ENCODE measurements around the gene NRROS. TPM values are rescaled to one million over a fixed set of nuclear protein-coding genes. Genes with fewer than 3 reads are reported as not detected.
"Not testable (repeated sequence)": the region's sequence is repeated elsewhere in the genome, so short reads cannot be mapped to it uniquely, and the experiment has no call there.

NRROS gene
- 10 to 100 TPM; 37.5 to 39.9 TPM for total RNA-seq

DNA sequence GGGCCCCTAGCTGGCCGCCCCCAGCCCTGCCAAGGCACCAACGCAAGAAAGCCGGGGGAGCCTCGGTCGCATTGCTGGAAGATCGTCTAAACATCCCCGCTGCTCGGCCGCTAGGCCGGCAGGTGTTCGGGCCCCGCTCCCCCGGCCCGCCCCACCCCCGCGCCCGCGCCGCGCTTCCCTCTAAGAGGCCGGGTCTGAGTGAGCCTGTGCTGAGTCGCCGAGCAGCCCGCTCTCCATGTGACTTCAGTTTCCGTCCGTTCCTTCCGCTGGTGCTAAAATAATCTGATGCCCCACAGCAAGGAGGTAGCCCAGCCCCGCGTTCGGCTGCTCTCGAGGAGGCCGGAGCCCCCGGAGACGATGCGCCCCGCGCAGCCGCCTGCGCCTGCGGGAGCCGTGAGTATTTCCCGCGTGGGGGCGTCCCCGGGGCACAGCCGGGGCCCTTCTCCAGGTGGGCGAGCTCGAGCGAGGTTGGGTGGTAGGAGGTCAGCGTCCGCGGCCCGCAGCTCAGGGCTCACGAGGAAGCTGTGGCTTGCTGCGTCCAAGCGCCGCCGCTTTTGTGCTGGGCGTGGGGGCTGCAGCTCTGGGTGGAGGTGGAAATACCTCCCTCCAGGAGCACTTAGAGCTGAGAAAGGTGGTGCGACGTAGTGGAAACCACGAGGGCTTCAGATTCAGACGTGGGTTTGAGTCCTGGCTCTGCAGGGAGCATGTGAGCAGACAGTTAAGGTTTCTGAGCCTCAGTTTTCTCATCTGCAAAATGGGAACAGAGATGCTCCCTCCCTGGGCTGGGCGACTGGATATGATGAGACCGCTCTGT, at the start of gene NRROS:
Gene NRROS (plus strand): TSS at position 212 of the 814 bp plus-strand sequence. CDS start 14,846 bp downstream, outside the sequence.
- Mint-ChIP-seq H3K27ac (peak within 1 kb of the TSS; percentile 90), H3K27me3 (ENCODE audit: low read depth) (no peaks in the 10 kb centered on the region), H3K9me3 (ENCODE audit: insufficient read depth) (no peaks in the 10 kb centered on the region), H3K4me1 (ENCODE audit: low read depth) (peaks cover 82% of the 10 kb centered on the region), H3K36me3 (ENCODE audit: low read depth) (peaks cover 38% of the 10 kb centered on the region), H3K4me3 (peak within 1 kb of the TSS; percentile 87)
- CTCF ChIA-PET: interaction anchor here (0.8 to 10.0 kb wide), 5 partner anchors 10 to 111 kb away, joined by 3 to 107 read pairs (median 7); no protein-coding TSS in a partner anchor
- POLR2A ChIA-PET: interaction anchor here (0.7 to 1.8 kb wide), 9 partner anchors 8 to 303 kb away, joined by 3 to 11 read pairs (median 4); partner anchors contain the start of gene NCBP2
- peak; percentile 85 for ATAC-seq
- peak; percentile 82 for DNase-seq

DNA sequence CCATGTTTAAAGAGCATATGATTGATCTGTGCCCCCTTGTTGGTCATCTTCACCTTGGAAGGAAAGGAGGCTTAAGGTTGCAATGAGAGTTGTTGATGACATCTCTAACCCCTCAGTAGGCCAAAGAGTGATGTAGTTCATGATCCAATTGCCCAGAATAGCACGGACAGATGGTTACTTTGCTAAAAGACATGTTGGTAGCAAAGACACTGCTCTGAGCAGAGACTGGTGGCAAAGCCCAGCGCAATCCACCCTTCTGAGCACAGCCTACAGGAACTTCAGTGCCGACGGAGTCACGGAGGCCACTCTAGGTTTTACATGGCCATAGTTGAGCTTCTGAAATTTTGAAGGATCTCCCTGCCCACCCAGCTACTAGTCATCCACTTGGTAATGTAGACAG, 49.2 kb upstream of the NRROS start:
- ChIA-PET CTCF (interaction anchor here (0.8 to 1.1 kb wide), 2 partner anchors 14 to 61 kb away, joined by 3 to 5 read pairs; no protein-coding TSS in a partner anchor), POLR2A (interaction anchor here (1.0 kb wide), 1 partner anchor 8 kb away, joined by 4 read pairs; no protein-coding TSS in a partner anchor)
- Mint-ChIP-seq H3K36me3 (ENCODE audit: low read depth) (peaks cover 18% of the 10 kb centered on the region), H3K4me1 (ENCODE audit: low read depth) (no peaks in the 10 kb centered on the region), H3K27me3 (ENCODE audit: low read depth) (peaks cover 5% of the 10 kb centered on the region), H3K4me3 (no peak overlapping the region), H3K27ac (no peak overlapping the region), H3K9me3 (ENCODE audit: insufficient read depth) (no peaks in the 10 kb centered on the region)
- no peak for DNase-seq
- no peak for ATAC-seq

DNA sequence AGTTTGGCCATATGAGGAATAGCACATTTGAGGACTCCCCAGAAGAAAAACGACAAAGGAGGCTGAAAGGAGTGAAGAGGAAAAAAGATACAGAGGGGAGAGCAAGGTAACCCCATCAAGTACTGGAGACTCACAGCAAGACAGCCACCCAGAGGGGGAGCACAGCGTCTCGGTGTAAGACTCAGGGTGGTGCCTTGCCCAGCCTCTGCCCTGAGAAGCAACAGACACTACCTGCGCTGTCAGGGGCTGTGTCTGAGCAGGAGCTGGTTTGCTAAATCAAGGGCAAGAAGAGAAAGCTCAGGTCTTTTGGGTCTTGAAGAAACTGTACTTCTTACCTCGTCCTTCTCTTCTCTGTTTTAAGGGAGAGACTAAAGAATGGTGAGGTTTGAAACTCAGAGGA, 43.1 kb upstream of the NRROS start:
- POLR2A ChIA-PET: interaction anchor here (0.6 to 2.0 kb wide), 3 partner anchors 35 to 95 kb away, joined by 3 to 4 read pairs (median 3); no protein-coding TSS in a partner anchor
- ATAC-seq: no peak
- Mint-ChIP-seq H3K4me3 (no peak overlapping the region), H3K4me1 (ENCODE audit: low read depth) (peaks cover 10% of the 10 kb centered on the region), H3K9me3 (ENCODE audit: insufficient read depth) (no peaks in the 10 kb centered on the region), H3K27me3 (ENCODE audit: low read depth) (peaks cover 28% of the 10 kb centered on the region), H3K36me3 (ENCODE audit: low read depth) (no peaks in the 10 kb centered on the region), H3K27ac (no peak overlapping the region)
- CTCF ChIA-PET: interaction anchor here (1.1 to 1.4 kb wide), 3 partner anchors 23 to 89 kb away, joined by 3 to 5 read pairs (median 3); no protein-coding TSS in a partner anchor
- no peak for DNase-seq

DNA sequence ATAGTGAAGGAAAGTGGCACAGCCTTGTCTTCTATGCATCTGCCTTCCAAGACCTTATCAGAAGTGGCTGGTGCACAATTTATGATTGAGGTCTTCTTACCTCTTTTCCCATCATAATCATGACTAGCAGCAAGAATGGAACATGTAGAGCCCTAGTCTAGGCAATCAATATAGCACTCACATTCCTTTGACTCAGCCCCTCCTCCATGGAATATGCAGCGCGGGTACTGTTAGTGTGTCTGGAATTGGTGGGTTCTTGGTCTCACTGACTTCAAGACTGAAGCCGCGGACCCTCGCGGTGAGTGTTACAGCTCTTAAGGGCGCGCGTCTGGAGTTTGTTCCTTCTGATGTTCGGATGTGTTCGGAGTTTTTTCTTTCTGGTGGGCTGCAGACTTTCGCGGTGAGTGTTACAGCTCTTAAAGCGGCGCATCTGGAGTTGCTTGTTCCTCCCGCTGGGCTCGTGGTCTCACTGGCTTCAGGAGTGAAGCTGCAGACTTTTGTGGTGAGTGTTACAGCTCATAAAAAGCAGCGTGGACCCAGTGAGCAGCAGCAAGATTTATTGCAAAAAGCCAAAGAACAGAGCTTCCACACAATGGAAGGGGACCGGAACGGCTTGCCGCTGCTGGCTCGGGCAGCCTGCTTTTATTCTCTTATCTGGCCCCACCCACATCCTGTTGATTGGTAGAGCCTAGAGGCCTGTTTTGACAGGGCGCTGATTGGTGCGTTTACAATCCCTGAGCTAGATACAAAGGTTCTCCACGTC, 41.3 kb upstream of the NRROS start:
- peak overlapping the region; percentile 63 for H3K27ac Mint-ChIP-seq
- peaks cover 10% of the 10 kb centered on the region for H3K4me1 Mint-ChIP-seq (ENCODE audit: low read depth)
- not testable (repeated sequence) for H3K9me3 Mint-ChIP-seq (ENCODE audit: insufficient read depth); H3K36me3 Mint-ChIP-seq (ENCODE audit: low read depth)
- POLR2A ChIA-PET: interaction anchor here (0.5 to 2.0 kb wide), 14 partner anchors 8 to 371 kb away, joined by 3 to 8 read pairs (median 4); partner anchors contain the start of genes FBXO45, PIGZ, SENP5 and WDR53
- peaks cover 28% of the 10 kb centered on the region for H3K27me3 Mint-ChIP-seq (ENCODE audit: low read depth)
- DNase-seq (peak; percentile 72), ATAC-seq (peak; percentile 59)
- peak overlapping the region; percentile 79 for H3K4me3 Mint-ChIP-seq
- CTCF ChIA-PET: interaction anchor here (1.3 to 2.2 kb wide), 5 partner anchors 11 to 240 kb away, joined by 4 to 13 read pairs (median 5); no protein-coding TSS in a partner anchor

DNA sequence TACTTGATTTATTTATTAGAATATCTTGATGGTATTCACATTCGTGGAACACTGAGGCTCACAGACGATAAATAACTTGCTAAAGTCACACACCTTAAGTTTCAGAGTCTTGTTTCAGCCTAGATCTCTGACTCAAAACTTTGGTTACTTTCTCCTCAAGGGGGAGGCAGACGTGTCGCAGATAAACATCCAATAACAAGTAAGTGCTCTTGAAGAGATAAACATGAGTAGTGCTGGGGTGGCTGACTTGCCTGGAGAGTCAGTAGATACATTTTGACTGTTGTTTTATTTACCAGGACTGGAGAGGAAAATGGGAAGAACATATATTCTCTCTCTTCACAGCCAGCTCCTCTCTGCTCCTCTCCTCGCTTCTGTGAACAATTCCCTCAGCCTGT, 39.8 kb upstream of the NRROS start:
- H3K4me1 Mint-ChIP-seq (ENCODE audit: low read depth): peaks cover 18% of the 10 kb centered on the region
- CTCF ChIA-PET: no interaction called here
- ATAC-seq (no peak), DNase-seq (no peak)
- no peaks in the 10 kb centered on the region for H3K36me3 Mint-ChIP-seq (ENCODE audit: low read depth)
- no peak overlapping the region for H3K27ac Mint-ChIP-seq
- peaks cover 25% of the 10 kb centered on the region for H3K27me3 Mint-ChIP-seq (ENCODE audit: low read depth)
- H3K9me3 Mint-ChIP-seq (ENCODE audit: insufficient read depth): no peaks in the 10 kb centered on the region
- POLR2A ChIA-PET: no interaction called here
- no peak overlapping the region for H3K4me3 Mint-ChIP-seq

DNA sequence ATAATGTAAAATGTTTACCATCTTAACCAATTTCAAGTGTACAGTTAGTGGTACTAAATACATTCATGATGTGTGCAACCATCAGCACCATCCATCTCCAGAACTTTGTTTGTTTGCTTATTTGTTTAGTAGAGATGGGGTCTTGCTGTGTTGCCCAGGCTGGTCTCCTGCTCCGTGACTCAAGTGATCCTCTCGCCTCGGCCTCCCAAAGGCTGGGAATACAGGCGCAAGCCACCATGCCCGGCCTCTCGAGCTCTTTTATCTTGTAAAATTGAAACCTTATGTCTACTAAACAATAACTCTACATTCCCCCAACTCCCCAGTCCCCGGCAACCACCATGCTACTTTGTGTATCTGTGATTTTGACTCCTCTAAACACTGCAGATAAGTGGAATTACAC, 39.1 kb upstream of the NRROS start:
- H3K9me3 Mint-ChIP-seq (ENCODE audit: insufficient read depth): no peaks in the 10 kb centered on the region
- POLR2A ChIA-PET: no interaction called here
- H3K27me3 Mint-ChIP-seq (ENCODE audit: low read depth): peaks cover 22% of the 10 kb centered on the region
- DNase-seq (no peak), ATAC-seq (no peak)
- peaks cover 19% of the 10 kb centered on the region for H3K4me1 Mint-ChIP-seq (ENCODE audit: low read depth)
- no peaks in the 10 kb centered on the region for H3K36me3 Mint-ChIP-seq (ENCODE audit: low read depth)
- H3K4me3 Mint-ChIP-seq: no peak overlapping the region
- no peak overlapping the region for H3K27ac Mint-ChIP-seq
- CTCF ChIA-PET: no interaction called here

DNA sequence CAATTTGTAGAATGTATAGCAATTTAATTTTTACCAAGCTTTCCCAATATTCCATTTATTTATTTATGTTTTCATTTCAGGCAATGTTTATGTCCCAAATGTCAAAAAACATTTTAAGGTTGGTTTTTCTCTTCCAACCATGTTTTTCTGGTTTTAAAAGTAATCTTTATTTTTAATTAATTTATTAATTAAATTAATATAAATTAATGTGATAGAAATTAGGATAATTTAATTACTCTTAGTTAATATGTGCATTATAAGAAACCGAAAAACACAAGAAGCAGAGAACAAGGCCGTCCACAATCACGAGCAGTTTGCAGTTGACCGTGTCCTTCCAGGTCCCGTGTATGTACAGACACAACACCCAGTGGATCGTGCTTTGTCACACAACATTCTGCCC, 36.8 kb upstream of the NRROS start:
- no peaks in the 10 kb centered on the region for H3K9me3 Mint-ChIP-seq (ENCODE audit: insufficient read depth)
- peaks cover 19% of the 10 kb centered on the region for H3K4me1 Mint-ChIP-seq (ENCODE audit: low read depth)
- POLR2A ChIA-PET: no interaction called here
- peaks cover 6% of the 10 kb centered on the region for H3K27me3 Mint-ChIP-seq (ENCODE audit: low read depth)
- H3K36me3 Mint-ChIP-seq (ENCODE audit: low read depth): no peaks in the 10 kb centered on the region
- no peak overlapping the region for H3K27ac Mint-ChIP-seq
- DNase-seq: no peak
- no peak overlapping the region for H3K4me3 Mint-ChIP-seq
- CTCF ChIA-PET: interaction anchor here (1.1 kb wide), 1 partner anchor 91 kb away, joined by 4 read pairs; no protein-coding TSS in a partner anchor
- no peak for ATAC-seq

DNA sequence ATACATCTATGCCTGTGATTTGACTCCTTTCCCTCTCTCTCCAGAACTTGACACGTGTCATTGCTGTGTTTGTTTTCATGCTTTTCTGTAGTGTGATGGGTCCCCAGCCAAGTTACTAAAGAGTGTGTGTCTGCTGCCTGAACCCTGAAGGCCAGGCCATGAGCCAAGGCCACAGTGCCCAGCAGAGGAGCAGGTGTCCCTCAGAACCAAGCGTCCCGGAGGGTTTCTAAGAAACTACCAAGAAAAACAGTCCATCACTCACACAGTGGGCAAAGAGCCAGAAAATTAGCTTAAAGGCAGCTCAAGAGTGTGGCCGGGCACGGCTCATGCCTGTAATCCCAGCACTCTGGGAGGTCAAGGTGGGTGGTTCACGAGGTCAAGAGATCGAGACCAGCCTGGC, 35.8 kb upstream of the NRROS start:
- no peak overlapping the region for H3K27ac Mint-ChIP-seq
- no peak overlapping the region for H3K4me3 Mint-ChIP-seq
- DNase-seq (no peak), ATAC-seq (no peak)
- CTCF ChIA-PET: interaction anchor here (1.1 to 10.2 kb wide), 6 partner anchors 28 to 234 kb away, joined by 3 to 211 read pairs (median 5); no protein-coding TSS in a partner anchor
- no peaks in the 10 kb centered on the region for H3K9me3 Mint-ChIP-seq (ENCODE audit: insufficient read depth)
- H3K27me3 Mint-ChIP-seq (ENCODE audit: low read depth): no peaks in the 10 kb centered on the region
- peaks cover 9% of the 10 kb centered on the region for H3K4me1 Mint-ChIP-seq (ENCODE audit: low read depth)
- POLR2A ChIA-PET: interaction anchor here (0.6 kb wide), 1 partner anchor 367 kb away, joined by 3 read pairs; no protein-coding TSS in a partner anchor
- no peaks in the 10 kb centered on the region for H3K36me3 Mint-ChIP-seq (ENCODE audit: low read depth)

DNA sequence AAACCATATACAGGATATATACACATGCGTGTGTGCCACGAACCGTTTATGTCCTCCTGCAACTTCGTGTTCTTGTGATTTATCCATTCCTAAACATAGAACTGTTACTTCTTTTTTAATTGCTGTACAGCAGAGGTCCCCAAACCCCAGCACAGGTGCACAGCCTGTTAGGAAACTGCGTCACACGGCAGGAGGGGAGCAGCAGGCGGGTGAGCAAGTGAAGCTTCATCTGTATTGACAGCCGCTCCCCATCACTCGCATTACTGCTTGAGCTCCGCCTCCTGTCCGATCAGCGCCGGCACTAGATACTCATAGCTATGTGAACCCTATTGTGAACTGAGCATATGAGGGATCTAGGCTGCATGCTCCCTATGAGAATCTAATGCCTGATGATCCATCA, 34.9 kb upstream of the NRROS start:
- no peaks in the 10 kb centered on the region for H3K9me3 Mint-ChIP-seq (ENCODE audit: insufficient read depth)
- no peak overlapping the region for H3K27ac Mint-ChIP-seq
- H3K36me3 Mint-ChIP-seq (ENCODE audit: low read depth): no peaks in the 10 kb centered on the region
- DNase-seq: peak; percentile 74
- ATAC-seq: peak; percentile 65
- no peaks in the 10 kb centered on the region for H3K27me3 Mint-ChIP-seq (ENCODE audit: low read depth)
- CTCF ChIA-PET: interaction anchor here (0.6 to 10.2 kb wide), 22 partner anchors 9 to 252 kb away, joined by 3 to 211 read pairs (median 4); partner anchors contain the start of genes FBXO45 and WDR53
- POLR2A ChIA-PET: interaction anchor here (0.6 kb wide), 1 partner anchor 41 kb away, joined by 3 read pairs; no protein-coding TSS in a partner anchor
- peaks cover 17% of the 10 kb centered on the region for H3K4me1 Mint-ChIP-seq (ENCODE audit: low read depth)
- H3K4me3 Mint-ChIP-seq: no peak overlapping the region

DNA sequence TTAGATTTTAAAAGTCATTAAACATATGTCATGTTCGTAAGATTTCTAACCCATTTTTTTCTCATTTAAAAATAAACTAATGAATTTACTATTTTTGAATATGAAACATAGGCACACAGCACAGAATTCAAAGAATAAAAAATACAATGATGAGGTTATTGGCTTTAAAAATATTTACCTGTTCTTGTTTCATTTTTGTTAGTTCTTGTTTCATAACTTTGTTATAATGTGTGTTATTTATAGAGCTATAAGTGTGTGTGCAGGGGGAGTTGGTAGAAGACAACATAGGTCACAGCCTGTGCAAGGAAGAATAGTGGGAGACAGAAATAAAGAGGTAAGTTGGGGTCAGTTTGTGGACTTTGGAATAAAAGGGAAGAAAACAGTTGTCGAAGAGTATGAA, 30.8 kb upstream of the NRROS start:
- POLR2A ChIA-PET: interaction anchor here (1.4 to 4.6 kb wide), 7 partner anchors 10 to 132 kb away, joined by 3 to 83 read pairs (median 7); no protein-coding TSS in a partner anchor

DNA sequence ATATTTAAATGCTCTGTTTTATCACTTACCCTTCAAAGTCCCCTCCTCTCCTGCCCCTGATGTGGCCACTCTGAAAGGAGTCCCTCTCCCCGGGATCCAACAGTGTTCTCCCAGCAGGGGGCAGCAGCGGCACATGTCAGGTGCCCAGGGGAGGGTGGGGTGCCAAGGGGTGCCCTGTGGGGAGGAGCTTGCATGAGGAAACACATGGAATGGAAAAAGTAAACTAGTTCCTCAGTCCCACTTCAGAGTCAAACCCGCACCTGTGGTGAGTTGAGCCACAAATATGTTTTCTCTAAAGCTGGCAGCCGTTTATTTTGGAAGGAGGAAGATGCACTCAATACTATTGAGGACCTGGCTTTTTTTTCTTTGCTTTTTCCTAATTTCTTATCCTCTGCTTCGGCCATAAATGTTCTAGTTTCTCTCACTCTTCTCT, 30.1 kb upstream of the NRROS start:
- peak overlapping the region; percentile 64 for H3K4me3 Mint-ChIP-seq
- peak overlapping the region; percentile 81 for H3K27ac Mint-ChIP-seq
- peaks cover 56% of the 10 kb centered on the region for H3K4me1 Mint-ChIP-seq (ENCODE audit: low read depth)
- ChIA-PET CTCF (interaction anchor here (0.5 to 10.2 kb wide), 34 partner anchors 8 to 361 kb away, joined by 3 to 211 read pairs (median 5); partner anchors contain the start of genes CEP19, NRROS, PAK2 and PIGX), POLR2A (interaction anchor here (0.6 to 4.6 kb wide), 11 partner anchors 11 to 131 kb away, joined by 3 to 83 read pairs (median 4); partner anchors contain the start of genes CEP19, NRROS and PIGX)
- no peaks in the 10 kb centered on the region for H3K36me3 Mint-ChIP-seq (ENCODE audit: low read depth)
- ATAC-seq (peak; percentile 86), DNase-seq (peak; percentile 97)
- H3K9me3 Mint-ChIP-seq (ENCODE audit: insufficient read depth): no peaks in the 10 kb centered on the region
- H3K27me3 Mint-ChIP-seq (ENCODE audit: low read depth): no peaks in the 10 kb centered on the region

More for the DNA sequence above, 30.8 kb upstream of the NRROS start:
- Mint-ChIP-seq H3K4me1 (ENCODE audit: low read depth) (peaks cover 53% of the 10 kb centered on the region), H3K27me3 (ENCODE audit: low read depth) (no peaks in the 10 kb centered on the region), H3K9me3 (ENCODE audit: insufficient read depth) (no peaks in the 10 kb centered on the region), H3K36me3 (ENCODE audit: low read depth) (no peaks in the 10 kb centered on the region), H3K4me3 (no peak overlapping the region), H3K27ac (no peak overlapping the region)
- DNase-seq (no peak), ATAC-seq (no peak)
- CTCF ChIA-PET: interaction anchor here (0.6 to 10.2 kb wide), 20 partner anchors 9 to 361 kb away, joined by 3 to 211 read pairs (median 8); partner anchors contain the start of gene NRROS
